Parathyroid adenoma (tissue), 2 donors: ENCODE data around the gene YTHDF2.

Source experiments
- H2AFZ ChIP-seq: fragments of 300-600 bp; sonication (generic); one replicate; pipeline ENCODE4 v1.7.0; 2017; ENCODE audit warnings: antibody characterized with exemption, mild to moderate bottlenecking
- H3K27ac ChIP-seq: fragments of 300-600 bp; sonication (generic); one replicate; pipeline ENCODE4 v1.7.0; 2017
- H3K27me3 ChIP-seq: fragments of 300-600 bp; sonication (generic); one replicate; pipeline ENCODE4 v1.7.0; 2017; ENCODE audit warnings: low read length; ENCODE audit not compliant: control insufficient read depth, insufficient read depth
- H3K36me3 ChIP-seq: fragments of 300-600 bp; sonication (generic); one replicate; pipeline ENCODE4 v1.7.0; 2017; ENCODE audit warnings: low read length; ENCODE audit not compliant: control insufficient read depth, insufficient read depth
- H3K4me1 ChIP-seq: fragments of 300-600 bp; sonication (generic); one replicate; pipeline ENCODE4 v1.7.0; 2017; ENCODE audit warnings: control low read depth
- H3K4me2 ChIP-seq: fragments of 300-600 bp; sonication (generic); one replicate; pipeline ENCODE4 v1.7.0; 2017; ENCODE audit warnings: low read length
- H3K4me3 ChIP-seq: fragments of 300-600 bp; sonication (generic); one replicate; pipeline ENCODE4 v1.7.0; 2017; ENCODE audit warnings: low read depth, low read length
- H3K79me2 ChIP-seq: fragments of 300-600 bp; sonication (generic); one replicate; pipeline ENCODE4 v1.7.0; 2017; ENCODE audit warnings: control low read depth
- H3K9ac ChIP-seq: fragments of 300-600 bp; sonication (generic); one replicate; pipeline ENCODE4 v1.7.0; 2017; ENCODE audit warnings: mild to moderate bottlenecking
- H3K9me3 ChIP-seq: fragments of 300-600 bp; sonication (generic); one replicate; pipeline ENCODE4 v1.7.0; 2017; ENCODE audit warnings: low read length; ENCODE audit not compliant: control insufficient read depth
- TF ChIP-seq, protein P1 (sequence below): fragments of 300-600 bp; sonication (generic); IDR thresholded peaks from one replicate; pipeline ENCODE4 v1.7.0; 2017; ENCODE audit warnings: antibody characterized with exemption, mild to moderate bottlenecking
- donor health status: primary hyperparathyroidism.

Gene YTHDF2

DNA sequence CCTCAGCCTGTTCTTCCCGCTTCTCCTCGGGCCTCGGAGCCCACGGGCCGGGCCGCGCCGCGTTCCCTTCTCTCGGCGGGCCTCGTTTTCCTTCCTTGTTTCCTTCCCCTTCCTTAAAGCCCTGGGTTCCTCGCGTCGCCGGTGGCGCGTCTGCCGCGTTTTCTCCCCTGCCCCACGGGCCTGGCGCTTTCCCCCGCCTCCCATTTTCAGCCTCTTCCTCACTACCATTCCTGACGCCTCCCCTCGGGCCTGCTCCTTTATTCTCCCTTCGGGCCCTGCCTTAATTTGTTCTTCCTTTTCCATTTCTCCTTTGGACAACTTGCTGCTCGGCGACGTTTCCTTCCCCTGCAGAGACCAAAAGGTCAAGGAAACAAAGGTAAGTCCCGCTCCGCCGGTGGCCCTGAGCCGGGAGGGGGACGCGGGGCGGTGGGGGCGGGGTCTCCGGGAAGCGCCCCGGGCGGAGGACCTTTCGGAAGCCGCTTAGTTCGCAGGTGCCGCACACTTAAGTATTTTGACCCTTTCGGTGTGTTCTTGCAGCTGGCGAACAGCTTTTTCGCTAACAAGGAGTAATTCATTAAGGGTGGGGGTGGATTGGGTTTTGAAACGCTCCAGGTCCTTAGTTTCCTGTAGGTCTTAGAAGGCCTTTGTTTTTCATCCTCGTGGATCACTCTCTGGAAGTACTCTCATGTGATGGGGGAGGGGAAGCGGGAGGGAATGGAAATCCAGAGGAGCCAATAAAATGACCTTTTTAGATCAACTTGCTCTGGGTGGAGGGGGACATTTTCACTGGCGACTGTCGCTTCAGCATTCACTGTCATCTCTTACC, 780 bp downstream of the YTHDF2 start:
- Histone ChIP-seq H3K9me3 (no peaks in the 10 kb centered on the region), H3K79me2 (peaks cover 29% of the 10 kb centered on the region), H2AFZ (peak overlapping the region; percentile 77), H3K4me1 (peaks cover 4% of the 10 kb centered on the region), H3K27me3 (no peaks in the 10 kb centered on the region), H3K27ac (peak overlapping the region; percentile 88), H3K4me2 (peak overlapping the region; percentile 90), H3K36me3 (no peaks in the 10 kb centered on the region), H3K4me3 (peak overlapping the region; percentile 85), H3K9ac (peak overlapping the region; percentile 84)
- TF ChIP-seq, protein P1, sequence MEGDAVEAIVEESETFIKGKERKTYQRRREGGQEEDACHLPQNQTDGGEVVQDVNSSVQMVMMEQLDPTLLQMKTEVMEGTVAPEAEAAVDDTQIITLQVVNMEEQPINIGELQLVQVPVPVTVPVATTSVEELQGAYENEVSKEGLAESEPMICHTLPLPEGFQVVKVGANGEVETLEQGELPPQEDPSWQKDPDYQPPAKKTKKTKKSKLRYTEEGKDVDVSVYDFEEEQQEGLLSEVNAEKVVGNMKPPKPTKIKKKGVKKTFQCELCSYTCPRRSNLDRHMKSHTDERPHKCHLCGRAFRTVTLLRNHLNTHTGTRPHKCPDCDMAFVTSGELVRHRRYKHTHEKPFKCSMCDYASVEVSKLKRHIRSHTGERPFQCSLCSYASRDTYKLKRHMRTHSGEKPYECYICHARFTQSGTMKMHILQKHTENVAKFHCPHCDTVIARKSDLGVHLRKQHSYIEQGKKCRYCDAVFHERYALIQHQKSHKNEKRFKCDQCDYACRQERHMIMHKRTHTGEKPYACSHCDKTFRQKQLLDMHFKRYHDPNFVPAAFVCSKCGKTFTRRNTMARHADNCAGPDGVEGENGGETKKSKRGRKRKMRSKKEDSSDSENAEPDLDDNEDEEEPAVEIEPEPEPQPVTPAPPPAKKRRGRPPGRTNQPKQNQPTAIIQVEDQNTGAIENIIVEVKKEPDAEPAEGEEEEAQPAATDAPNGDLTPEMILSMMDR = no peak

DNA sequence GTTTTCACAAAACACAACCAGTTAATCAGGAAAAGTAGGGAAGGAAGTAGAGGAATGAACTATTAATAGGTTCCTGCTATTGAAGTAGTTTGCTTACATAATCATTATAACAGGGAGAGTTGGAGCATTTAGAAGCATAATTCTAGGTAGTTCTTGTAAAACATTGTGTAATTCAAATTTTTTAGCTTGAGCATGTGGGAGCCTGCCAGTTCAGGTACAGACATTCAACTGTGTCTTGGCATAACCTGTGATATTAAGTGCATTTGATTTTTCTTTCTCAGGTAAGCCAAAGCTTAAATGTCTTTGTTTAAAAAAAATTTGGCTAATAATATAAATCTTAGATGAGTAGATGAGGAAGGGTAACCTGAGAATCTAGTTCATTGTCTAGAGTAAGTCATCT, 3.4 kb downstream of the YTHDF2 start:
- Histone ChIP-seq H3K36me3 (no peaks in the 10 kb centered on the region), H3K4me1 (peaks cover 6% of the 10 kb centered on the region), H3K4me3 (no peak overlapping the region), H3K27ac (no peak overlapping the region), H2AFZ (no peak overlapping the region), H3K9ac (no peak overlapping the region), H3K27me3 (no peaks in the 10 kb centered on the region), H3K79me2 (peaks cover 51% of the 10 kb centered on the region), H3K9me3 (no peaks in the 10 kb centered on the region), H3K4me2 (no peak overlapping the region)
- TF ChIP-seq, protein P1 = no peak

DNA sequence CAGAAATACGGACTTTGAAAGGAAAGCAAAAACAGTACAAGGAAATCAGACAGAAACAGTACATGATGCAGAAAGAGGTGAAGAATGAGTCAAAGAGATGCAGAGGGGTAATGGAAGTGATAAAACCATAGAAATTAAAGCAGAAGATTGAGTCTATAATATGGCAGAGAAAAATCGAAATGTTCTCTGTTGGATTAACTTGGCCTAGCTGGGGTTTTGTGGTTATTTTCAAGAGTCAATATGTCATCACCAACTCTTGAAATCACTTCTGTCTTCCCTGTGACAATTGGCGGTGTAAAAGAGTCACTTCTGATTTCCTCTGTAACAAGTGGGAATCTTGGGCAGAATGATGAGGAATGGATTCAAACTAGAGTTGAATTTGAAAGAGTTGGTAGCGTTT, 7.4 kb downstream of the YTHDF2 start:
- Histone ChIP-seq H3K4me3 (no peak overlapping the region), H3K27ac (no peak overlapping the region), H3K27me3 (no peaks in the 10 kb centered on the region), H3K4me2 (peak overlapping the region; percentile 4), H3K79me2 (peaks cover 62% of the 10 kb centered on the region), H3K4me1 (peaks cover 3% of the 10 kb centered on the region), H3K9ac (no peak overlapping the region), H2AFZ (no peak overlapping the region), H3K36me3 (no peaks in the 10 kb centered on the region), H3K9me3 (no peaks in the 10 kb centered on the region)
- TF ChIP-seq, protein P1 = no peak

DNA sequence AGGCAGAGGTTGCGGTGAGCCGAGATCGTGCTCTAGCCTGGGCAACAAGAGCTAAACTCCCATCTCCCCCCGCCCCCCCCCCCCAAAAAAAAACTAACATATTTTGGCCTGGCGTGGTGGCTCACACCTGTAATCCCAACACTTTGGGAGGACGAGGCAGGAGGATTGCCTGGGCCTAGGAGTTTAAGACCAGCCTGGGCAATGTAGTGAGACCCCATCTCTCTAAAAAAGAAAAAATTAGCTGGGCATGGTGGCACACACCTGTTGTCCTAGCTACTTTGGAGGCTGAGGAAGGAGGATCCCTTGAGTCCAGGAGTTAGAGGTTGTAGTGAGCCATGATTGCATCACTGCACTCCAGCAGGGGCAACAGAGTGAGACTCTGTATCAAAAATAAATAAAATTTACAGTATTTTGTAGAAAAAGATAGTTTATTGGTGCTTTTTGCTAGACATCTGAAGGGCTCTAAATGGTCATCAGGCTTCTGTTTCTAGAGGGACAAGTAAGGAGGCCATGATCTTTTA, 9.0 kb downstream of the YTHDF2 start:
- H3K9me3 ChIP-seq = no peaks in the 10 kb centered on the region
- H3K4me3 ChIP-seq = no peak overlapping the region
- H3K27me3 ChIP-seq = no peaks in the 10 kb centered on the region
- peaks cover 63% of the 10 kb centered on the region for H3K79me2 ChIP-seq
- no peak overlapping the region for H2AFZ ChIP-seq
- H3K27ac ChIP-seq = no peak overlapping the region
- TF ChIP-seq, protein P1 = no peak
- H3K36me3 ChIP-seq = no peaks in the 10 kb centered on the region
- peaks cover 3% of the 10 kb centered on the region for H3K4me1 ChIP-seq
- peak overlapping the region; percentile 31 for H3K4me2 ChIP-seq
- no peak overlapping the region for H3K9ac ChIP-seq
